Naive thymus-derived CD4-positive, alpha-beta T cell (primary cell): ENCODE results near the gene C1S. TPM values are rescaled to one million over a fixed set of nuclear protein-coding genes. Genes with fewer than 3 reads are reported as not detected.

Source experiments
- ATAC-seq: fragments of 150-1000 bp; cut with Tn5 transposase; 2 replicates; pipeline ENCODE4 v1.10.0; 2021; ENCODE audit warnings: mild to moderate bottlenecking, moderate library complexity
- CTCF ChIA-PET: fragments of 350-600 bp; sonication (Branson Sonifier 250); formaldehyde crosslinking; loops from one replicate; lab custom pipeline; 2021; ENCODE audit warnings: antibody characterized with exemption; lab: Charles Lee
- POLR2A ChIA-PET: fragments of 350-600 bp; sonication (Branson Sonifier 250); formaldehyde crosslinking; loops from one replicate; lab custom pipeline; 2021; ENCODE audit warnings: antibody characterized with exemption, inconsistent platforms; lab: Charles Lee
- DNase-seq, 9 donors: peaks; one replicate each; pipeline versions ENCODE4 v3.0.0 to v3.0.0-alpha.2; 2020 to 2022; ENCODE audit warnings: mixed read lengths in 1 of 9
- H3K27ac ChIP-seq: one replicate; pipeline ENCODE4 v1.7.0; 2013; ENCODE audit warnings: mild to moderate bottlenecking, low read depth, low read length, moderate library complexity
- H3K27me3 ChIP-seq, 2 donors: one replicate each; pipeline ENCODE4 v1.7.0; 2013; ENCODE audit warnings: low read length in 2 of 2, mild to moderate bottlenecking in 2 of 2, moderate library complexity in 2 of 2; ENCODE audit not compliant: control insufficient read depth in 2 of 2, insufficient read depth in 2 of 2
- H3K36me3 ChIP-seq, 3 experiments: 1 replicate in 2 of 3; 2 replicates in 1 of 3; pipeline ENCODE4 v1.7.0; 2013; ENCODE audit warnings: low read length in 3 of 3, mild to moderate bottlenecking in 3 of 3, moderate library complexity in 1 of 3; ENCODE audit not compliant: insufficient read depth in 3 of 3, control insufficient read depth in 2 of 3
- H3K4me1 ChIP-seq, 2 donors: one replicate each; pipeline ENCODE4 v1.7.0; 2013; ENCODE audit warnings: low read length in 2 of 2, mild to moderate bottlenecking in 2 of 2, moderate library complexity in 1 of 2; ENCODE audit not compliant: control insufficient read depth in 2 of 2, insufficient read depth in 2 of 2
- H3K4me3 ChIP-seq: 2 replicates; pipeline ENCODE4 v1.7.0; 2013; ENCODE audit warnings: mild to moderate bottlenecking, low read length
- H3K9me3 ChIP-seq, 3 experiments: 1 replicate in 2 of 3; 2 replicates in 1 of 3; pipeline ENCODE4 v1.7.0; 2013; ENCODE audit warnings: low read length in 3 of 3; ENCODE audit not compliant: control insufficient read depth in 2 of 3
- H3K27ac Mint-ChIP-seq, 9 donors: one replicate each; pipeline ENCODE4 v1.8.0; 2020 to 2022; ENCODE audit warnings: mixed read lengths in 9 of 9, mild to moderate bottlenecking in 8 of 9, moderate library complexity in 5 of 9, inconsistent platforms in 2 of 9
- H3K27me3 Mint-ChIP-seq, 5 donors: one replicate each; pipeline ENCODE4 v1.8.0; 2021 to 2022; ENCODE audit warnings: mixed read lengths in 5 of 5, mild to moderate bottlenecking in 1 of 5
- H3K36me3 Mint-ChIP-seq, 5 donors: one replicate each; pipeline ENCODE4 v1.8.0; 2020 to 2022; ENCODE audit warnings: mixed read lengths in 5 of 5, mild to moderate bottlenecking in 3 of 5, inconsistent platforms in 1 of 5
- H3K4me1 Mint-ChIP-seq, 7 donors: one replicate each; pipeline ENCODE4 v1.8.0; 2020 to 2022; ENCODE audit warnings: mixed read lengths in 7 of 7, mild to moderate bottlenecking in 3 of 7, inconsistent platforms in 1 of 7
- H3K4me3 Mint-ChIP-seq, 10 donors: one replicate each; pipeline ENCODE4 v1.8.0; 2020 to 2022; ENCODE audit warnings: mild to moderate bottlenecking in 10 of 10, mixed read lengths in 10 of 10, moderate library complexity in 6 of 10, inconsistent platforms in 2 of 10
- H3K9me3 Mint-ChIP-seq, 11 donors: one replicate each; pipeline ENCODE4 v1.8.0; 2020 to 2022; ENCODE audit warnings: mixed read lengths in 11 of 11, mild to moderate bottlenecking in 4 of 11, inconsistent platforms in 1 of 11, moderate library complexity in 1 of 11
- intact Hi-C, 2 donors: fragments of 100-400 bp; cut with micrococcal nuclease; formaldehyde crosslinking; loops; one replicate each; pipeline ENCODE4 v1.15.1; 2023
- polyA plus RNA-seq, 2 donors: library from polyadenylated mRNA; unstranded; fragments of 300-500 nt; fragmentation: Illumina TruSeq; gene quantifications; one replicate each; pipeline ENCODE4 v1.2.3, GENCODE V29; 2021
- total RNA-seq, 6 experiments: library from RNA in 5 of 6; stranded (reverse) in 5 of 6; gene quantifications; 1 replicate in 5 of 6; 2 replicates in 1 of 6; pipeline ENCODE4 v1.2.3 and lab custom pipeline; 2021 to 2026

Gene C1S
- total and polyA plus RNA-seq, 7 experiments from 2014 or later, result 2.0 to 3.9 (median 3.0) TPM; not detected in 2

- no peak for ATAC-seq
- H3K4me1 Mint-ChIP-seq, result no peaks in the 10 kb centered on the region
- POLR2A ChIA-PET, result interaction anchor here (0.6 kb wide), 1 partner anchor 758 kb away, joined by 4 read pairs; no protein-coding TSS in a partner anchor
These were observed 738 bp upstream of the C1S start for GRCh38 chr12:7059780-7060179.

GRCh38 chr12:7061138-7061537 is 620 bp downstream of the C1S start:
- no peaks in the 10 kb centered on the region for H3K27me3 ChIP-seq
- H3K27ac Mint-ChIP-seq, result no peak overlapping the region

More at GRCh38 chr12:7059780-7060179, 738 bp upstream of the C1S start:
- H3K4me3 ChIP-seq, result no peak overlapping the region
- no peaks in the 10 kb centered on the region for H3K9me3 ChIP-seq
- Mint-ChIP-seq H3K9me3 (no peaks in the 10 kb centered on the region), H3K27me3 (peaks cover 16 to 35% (median 26%) of the 10 kb centered on the region in 5 donors), H3K36me3 (no peaks in the 10 kb centered on the region), H3K4me3 (no peak overlapping the region), H3K27ac (no peak overlapping the region)
- CTCF ChIA-PET, result no interaction called here
- no peaks in the 10 kb centered on the region for H3K36me3 ChIP-seq
- no peak overlapping the region for H3K27ac ChIP-seq
- H3K4me1 ChIP-seq, result no peaks in the 10 kb centered on the region
- DNase-seq, result no peak
- H3K27me3 ChIP-seq, result no peaks in the 10 kb centered on the region
- intact Hi-C loops, result no loop called here

GRCh38 chr12:7061596-7061995 is 1.1 kb downstream of the C1S start:
- Mint-ChIP-seq H3K36me3 (no peaks in the 10 kb centered on the region), H3K27ac (no peak overlapping the region), H3K4me1 (no peaks in the 10 kb centered on the region), H3K27me3 (peaks cover 10 to 27% (median 24%) of the 10 kb centered on the region in 5 donors), H3K9me3 (no peaks in the 10 kb centered on the region), H3K4me3 (no peak overlapping the region)
- Histone ChIP-seq H3K36me3 (no peaks in the 10 kb centered on the region), H3K4me1 (no peaks in the 10 kb centered on the region), H3K27me3 (no peaks in the 10 kb centered on the region), H3K9me3 (no peaks in the 10 kb centered on the region), H3K4me3 (no peak overlapping the region), H3K27ac (no peak overlapping the region)
- intact Hi-C loops, result no loop called here
- DNase-seq (no peak), ATAC-seq (no peak)
- CTCF ChIA-PET, result interaction anchor here (0.8 kb wide), 1 partner anchor 193 kb away, joined by 4 read pairs; no protein-coding TSS in a partner anchor
- POLR2A ChIA-PET, result no interaction called here

More at GRCh38 chr12:7061138-7061537, 620 bp downstream of the C1S start:
- Mint-ChIP-seq H3K4me3 (no peak overlapping the region), H3K36me3 (no peaks in the 10 kb centered on the region), H3K27me3 (peaks cover 13 to 27% (median 23%) of the 10 kb centered on the region in 5 donors), H3K9me3 (no peaks in the 10 kb centered on the region), H3K4me1 (no peaks in the 10 kb centered on the region)
- intact Hi-C loops, result no loop called here
- H3K4me1 ChIP-seq, result no peaks in the 10 kb centered on the region
- no peak for DNase-seq
- ChIA-PET CTCF (interaction anchor here (0.8 kb wide), 1 partner anchor 193 kb away, joined by 4 read pairs; no protein-coding TSS in a partner anchor), POLR2A (no interaction called here)
- no peaks in the 10 kb centered on the region for H3K36me3 ChIP-seq
- ATAC-seq, result no peak
- no peak overlapping the region for H3K27ac ChIP-seq
- no peaks in the 10 kb centered on the region for H3K9me3 ChIP-seq
- no peak overlapping the region for H3K4me3 ChIP-seq

- ChIA-PET CTCF (no interaction called here), POLR2A (no interaction called here)
- DNase-seq (no peak), ATAC-seq (no peak)
- Histone ChIP-seq H3K4me1 (no peaks in the 10 kb centered on the region), H3K4me3 (no peak overlapping the region), H3K27ac (no peak overlapping the region), H3K27me3 (no peaks in the 10 kb centered on the region), H3K36me3 (no peaks in the 10 kb centered on the region), H3K9me3 (no peaks in the 10 kb centered on the region)
- H3K27ac Mint-ChIP-seq, result no peak overlapping the region
- no peaks in the 10 kb centered on the region for H3K4me1 Mint-ChIP-seq
- intact Hi-C loops, result no loop called here
- no peaks in the 10 kb centered on the region for H3K36me3 Mint-ChIP-seq
- no peak overlapping the region for H3K4me3 Mint-ChIP-seq
- H3K27me3 Mint-ChIP-seq, result peaks cover 0 to 33% (median 15%) of the 10 kb centered on the region in 5 donors
- no peaks in the 10 kb centered on the region for H3K9me3 Mint-ChIP-seq
These were observed 4.0 kb downstream of the C1S start for GRCh38 chr12:7064516-7064915.

- ChIA-PET CTCF (no interaction called here), POLR2A (no interaction called here)
- Mint-ChIP-seq H3K27ac (no peak overlapping the region), H3K36me3 (no peaks in the 10 kb centered on the region), H3K9me3 (no peaks in the 10 kb centered on the region), H3K4me3 (no peak overlapping the region), H3K27me3 (peaks cover 0 to 31% (median 12%) of the 10 kb centered on the region in 5 donors), H3K4me1 (no peaks in the 10 kb centered on the region)
- DNase-seq (no peak), ATAC-seq (no peak)
- intact Hi-C loops, result no loop called here
- H3K4me3 ChIP-seq, result no peak overlapping the region
- H3K4me1 ChIP-seq, result no peaks in the 10 kb centered on the region
- H3K9me3 ChIP-seq, result no peaks in the 10 kb centered on the region
- no peaks in the 10 kb centered on the region for H3K36me3 ChIP-seq
- H3K27me3 ChIP-seq, result no peaks in the 10 kb centered on the region
- no peak overlapping the region for H3K27ac ChIP-seq
These were observed 4.6 kb downstream of the C1S start for GRCh38 chr12:7065073-7065623.

GRCh38 chr12:7066596-7066995 is 6.1 kb downstream of the C1S start:
- H3K4me1 ChIP-seq, result no peaks in the 10 kb centered on the region
- ATAC-seq (no peak), DNase-seq (no peak)
- ChIA-PET CTCF (interaction anchor here (0.5 kb wide), 1 partner anchor 417 kb away, joined by 5 read pairs; no protein-coding TSS in a partner anchor), POLR2A (no interaction called here)
- intact Hi-C loops, result no loop called here
- Mint-ChIP-seq H3K4me3 (no peak overlapping the region), H3K27me3 (peaks cover 0 to 30% (median 6%) of the 10 kb centered on the region in 5 donors), H3K36me3 (no peaks in the 10 kb centered on the region), H3K27ac (no peak overlapping the region), H3K9me3 (no peaks in the 10 kb centered on the region), H3K4me1 (no peaks in the 10 kb centered on the region)
- H3K4me3 ChIP-seq, result no peak overlapping the region
- H3K9me3 ChIP-seq, result no peaks in the 10 kb centered on the region
- no peaks in the 10 kb centered on the region for H3K27me3 ChIP-seq
- no peak overlapping the region for H3K27ac ChIP-seq
- H3K36me3 ChIP-seq, result no peaks in the 10 kb centered on the region

GRCh38 chr12:7067096-7067495 is 6.6 kb downstream of the C1S start:
- ChIA-PET CTCF (no interaction called here), POLR2A (no interaction called here)
- H3K4me3 ChIP-seq, result no peak overlapping the region
- intact Hi-C loops, result no loop called here
- no peaks in the 10 kb centered on the region for H3K36me3 Mint-ChIP-seq
- H3K27me3 Mint-ChIP-seq, result peaks cover 0 to 35% (median 6%) of the 10 kb centered on the region in 5 donors
- no peaks in the 10 kb centered on the region for H3K36me3 ChIP-seq
- DNase-seq (no peak), ATAC-seq (no peak)
- H3K27ac ChIP-seq, result no peak overlapping the region
- no peaks in the 10 kb centered on the region for H3K27me3 ChIP-seq
- H3K4me3 Mint-ChIP-seq, result no peak overlapping the region
- no peak overlapping the region for H3K27ac Mint-ChIP-seq
- no peaks in the 10 kb centered on the region for H3K9me3 ChIP-seq
- H3K9me3 Mint-ChIP-seq, result no peaks in the 10 kb centered on the region
- no peaks in the 10 kb centered on the region for H3K4me1 ChIP-seq
- H3K4me1 Mint-ChIP-seq, result no peaks in the 10 kb centered on the region
